ENCODE data around the gene JMJD4.

Gene JMJD4

GRCh38 chr1:227762231-227762911 lies 27.3 kb upstream of the JMJD4 start:
- no peaks in the 10 kb centered on the region for H3K9me3 Mint-ChIP-seq
- peaks cover 85% of the 10 kb centered on the region for H3K4me1 Mint-ChIP-seq
- ATAC-seq (peak; percentile 73), DNase-seq (ENCODE audit: low spot score in 2 of 2) (peak; percentile 70 to 88)
- peaks cover 55% of the 10 kb centered on the region for H3K36me3 Mint-ChIP-seq
- H3K4me3 Mint-ChIP-seq = peak overlapping the region; percentile 32
- H3K27ac Mint-ChIP-seq = peak overlapping the region; percentile 50

- Mint-ChIP-seq H3K36me3 (peaks cover 54% of the 10 kb centered on the region), H3K9me3 (no peaks in the 10 kb centered on the region), H3K4me3 (peak overlapping the region; percentile 32), H3K4me1 (peaks cover 78% of the 10 kb centered on the region), H3K27ac (peak overlapping the region; percentile 50)
- DNase-seq (ENCODE audit: low spot score in 2 of 2) (no peak), ATAC-seq (no peak)
Measured at GRCh38 chr1:227761621-227762230, 26.6 kb upstream of the JMJD4 start.

- H3K27ac Mint-ChIP-seq = no peak overlapping the region
- peaks cover 48% of the 10 kb centered on the region for H3K36me3 Mint-ChIP-seq
- no peaks in the 10 kb centered on the region for H3K9me3 Mint-ChIP-seq
Measured at GRCh38 chr1:227760377-227760776, 25.3 kb upstream of the JMJD4 start.

GRCh38 chr1:227759341-227760300 lies 24.5 kb upstream of the JMJD4 start:
- no peak overlapping the region for H3K4me3 Mint-ChIP-seq
- no peak overlapping the region for H3K27ac Mint-ChIP-seq
- H3K9me3 Mint-ChIP-seq = no peaks in the 10 kb centered on the region
- DNase-seq (ENCODE audit: low spot score in 2 of 2) = no peak
- peaks cover 59% of the 10 kb centered on the region for H3K4me1 Mint-ChIP-seq
- peak; percentile 27 for ATAC-seq
- H3K36me3 Mint-ChIP-seq = peaks cover 52% of the 10 kb centered on the region

More at GRCh38 chr1:227760377-227760776, 25.3 kb upstream of the JMJD4 start:
- DNase-seq (ENCODE audit: low spot score in 2 of 2) (no peak), ATAC-seq (no peak)
- Mint-ChIP-seq H3K4me1 (peaks cover 65% of the 10 kb centered on the region), H3K4me3 (no peak overlapping the region)

GRCh38 chr1:227758366-227758765 lies 23.3 kb upstream of the JMJD4 start:
- H3K4me3 Mint-ChIP-seq = peak overlapping the region; percentile 9
- no peak overlapping the region for H3K27ac Mint-ChIP-seq
- peaks cover 51% of the 10 kb centered on the region for H3K36me3 Mint-ChIP-seq
- DNase-seq (ENCODE audit: low spot score in 2 of 2) = no peak
- ATAC-seq = peak; percentile 67
- H3K4me1 Mint-ChIP-seq = peaks cover 55% of the 10 kb centered on the region
- no peaks in the 10 kb centered on the region for H3K9me3 Mint-ChIP-seq

- no peaks in the 10 kb centered on the region for H3K9me3 Mint-ChIP-seq
- H3K4me3 Mint-ChIP-seq = no peak overlapping the region
- H3K4me1 Mint-ChIP-seq = peaks cover 49% of the 10 kb centered on the region
- no peak overlapping the region for H3K27ac Mint-ChIP-seq
- H3K36me3 Mint-ChIP-seq = peaks cover 46% of the 10 kb centered on the region
- DNase-seq (ENCODE audit: low spot score in 2 of 2) = no peak
- ATAC-seq = no peak
Measured at GRCh38 chr1:227757781-227758180, 22.7 kb upstream of the JMJD4 start.

- peak; percentile 35 for ATAC-seq
- Mint-ChIP-seq H3K27ac (peak overlapping the region; percentile 48), H3K36me3 (peaks cover 46% of the 10 kb centered on the region)
Measured at GRCh38 chr1:227756172-227756959, 21.3 kb upstream of the JMJD4 start.

GRCh38 chr1:227754958-227755357 lies 19.9 kb upstream of the JMJD4 start:
- DNase-seq (ENCODE audit: low spot score in 2 of 2) = no peak
- H3K4me1 Mint-ChIP-seq = peaks cover 22% of the 10 kb centered on the region
- H3K36me3 Mint-ChIP-seq = peaks cover 37% of the 10 kb centered on the region
- ATAC-seq = no peak
- H3K9me3 Mint-ChIP-seq = no peaks in the 10 kb centered on the region
- H3K27ac Mint-ChIP-seq = peak overlapping the region; percentile 6
- H3K4me3 Mint-ChIP-seq = no peak overlapping the region

More at GRCh38 chr1:227756172-227756959, 21.3 kb upstream of the JMJD4 start:
- no peak for DNase-seq (ENCODE audit: low spot score in 2 of 2)
- H3K9me3 Mint-ChIP-seq = no peaks in the 10 kb centered on the region
- H3K4me1 Mint-ChIP-seq = peaks cover 35% of the 10 kb centered on the region
- no peak overlapping the region for H3K4me3 Mint-ChIP-seq

- DNase-seq (ENCODE audit: low spot score in 2 of 2) (no peak), ATAC-seq (no peak)
- Mint-ChIP-seq H3K4me3 (no peak overlapping the region), H3K27ac (peak overlapping the region; percentile 6), H3K9me3 (no peaks in the 10 kb centered on the region), H3K4me1 (peaks cover 27% of the 10 kb centered on the region), H3K36me3 (peaks cover 29% of the 10 kb centered on the region)
Measured at GRCh38 chr1:227753999-227754711, 19.1 kb upstream of the JMJD4 start.

GRCh38 chr1:227749916-227750710 lies 15.0 kb upstream of the JMJD4 start:
- Mint-ChIP-seq H3K36me3 (peaks cover 27% of the 10 kb centered on the region), H3K9me3 (no peaks in the 10 kb centered on the region), H3K4me1 (peaks cover 43% of the 10 kb centered on the region), H3K4me3 (peak overlapping the region; percentile 42), H3K27ac (no peak overlapping the region)
- DNase-seq (ENCODE audit: low spot score in 2 of 2) (no peak), ATAC-seq (no peak)

GRCh38 chr1:227749225-227749624 lies 14.1 kb upstream of the JMJD4 start:
- peak overlapping the region; percentile 42 for H3K4me3 Mint-ChIP-seq
- H3K9me3 Mint-ChIP-seq = no peaks in the 10 kb centered on the region
- no peak for DNase-seq (ENCODE audit: low spot score in 2 of 2)
- no peak for ATAC-seq
- peaks cover 26% of the 10 kb centered on the region for H3K36me3 Mint-ChIP-seq
- H3K27ac Mint-ChIP-seq = peak overlapping the region; percentile 91
- H3K4me1 Mint-ChIP-seq = peaks cover 46% of the 10 kb centered on the region

GRCh38 chr1:227748496-227749182 lies 13.5 kb upstream of the JMJD4 start:
- peaks cover 26% of the 10 kb centered on the region for H3K36me3 Mint-ChIP-seq
- peaks cover 46% of the 10 kb centered on the region for H3K4me1 Mint-ChIP-seq
- ATAC-seq = peak; percentile 99
- H3K4me3 Mint-ChIP-seq = peak overlapping the region; percentile 42
- H3K9me3 Mint-ChIP-seq = no peaks in the 10 kb centered on the region
- H3K27ac Mint-ChIP-seq = peak overlapping the region; percentile 91
- DNase-seq (ENCODE audit: low spot score in 2 of 2) = no peak

GRCh38 chr1:227747948-227748495 lies 12.9 kb upstream of the JMJD4 start:
- H3K9me3 Mint-ChIP-seq = no peaks in the 10 kb centered on the region
- H3K4me3 Mint-ChIP-seq = peak overlapping the region; percentile 42
- H3K36me3 Mint-ChIP-seq = peaks cover 26% of the 10 kb centered on the region
- ATAC-seq = no peak
- H3K27ac Mint-ChIP-seq = peak overlapping the region; percentile 91
- peaks cover 49% of the 10 kb centered on the region for H3K4me1 Mint-ChIP-seq
- DNase-seq (ENCODE audit: low spot score in 2 of 2) = no peak

All from stimulated activated effector memory CD8-positive, alpha-beta T cell treated with anti-CD3 and anti-CD28 coated beads, Interleukin-12 subunit alpha, Interleukin-12 subunit beta, amount 100 ng/mL, for 72 hours (primary cell).